Activated CD4-positive, alpha-beta T cell treated with anti-CD3 and anti-CD28 coated beads, Interleukin-2, amount 50 U/mL, for 16 hours (primary cell): ENCODE measurements around the gene SLC16A2.

Experiments
- DNase-seq: peaks from one replicate; pipeline ENCODE4 v3.0.0-alpha.2; 2020

Gene SLC16A2

GRCh38 chrX:74540635-74541249, 119.4 kb downstream of the SLC16A2 start:
- no peak for DNase-seq

- no peak for DNase-seq
Measured at GRCh38 chrX:74545880-74546523, 124.7 kb downstream of the SLC16A2 start.

GRCh38 chrX:74546984-74547383, 125.7 kb downstream of the SLC16A2 start:
- DNase-seq, result no peak

- DNase-seq, result peak; percentile 87
Measured at GRCh38 chrX:74550295-74550802, 129.1 kb downstream of the SLC16A2 start.

- no peak for DNase-seq
Measured at GRCh38 chrX:74551934-74552333, 130.6 kb downstream of the SLC16A2 start.

- no peak for DNase-seq
Measured at GRCh38 chrX:74557378-74557777, 136.1 kb downstream of the SLC16A2 start.

GRCh38 chrX:74578137-74578536, 156.8 kb downstream of the SLC16A2 start:
- DNase-seq, result peak; percentile 44

- no peak for DNase-seq
Measured at GRCh38 chrX:74579597-74580198, 158.4 kb downstream of the SLC16A2 start.
